Naive thymus-derived CD4-positive, alpha-beta T cell (primary cell): Measurements from ENCODE around the gene METTL14. TPM values are rescaled to one million over a fixed set of nuclear protein-coding genes. Genes with fewer than 3 reads are reported as not detected.
A peak's percentile ranks its signal among the peaks of the same experiment; 100 is the strongest.

Experiments
- ATAC-seq: fragments of 150-1000 bp; cut with Tn5 transposase; 2 replicates; pipeline ENCODE4 v1.10.0; 2021; ENCODE audit warnings: mild to moderate bottlenecking, moderate library complexity
- CTCF ChIA-PET: fragments of 350-600 bp; sonication (Branson Sonifier 250); formaldehyde crosslinking; loops from one replicate; lab custom pipeline; 2021; ENCODE audit warnings: antibody characterized with exemption; lab: Charles Lee
- POLR2A ChIA-PET: fragments of 350-600 bp; sonication (Branson Sonifier 250); formaldehyde crosslinking; loops from one replicate; lab custom pipeline; 2021; ENCODE audit warnings: antibody characterized with exemption, inconsistent platforms; lab: Charles Lee
- DNase-seq, 9 donors: peaks; one replicate each; pipeline versions ENCODE4 v3.0.0 to v3.0.0-alpha.2; 2020 to 2022; ENCODE audit warnings: mixed read lengths in 1 of 9
- H3K27ac ChIP-seq: one replicate; pipeline ENCODE4 v1.7.0; 2013; ENCODE audit warnings: mild to moderate bottlenecking, low read depth, low read length, moderate library complexity
- H3K27me3 ChIP-seq, 2 donors: one replicate each; pipeline ENCODE4 v1.7.0; 2013; ENCODE audit warnings: low read length in 2 of 2, mild to moderate bottlenecking in 2 of 2, moderate library complexity in 2 of 2; ENCODE audit not compliant: control insufficient read depth in 2 of 2, insufficient read depth in 2 of 2
- H3K36me3 ChIP-seq, 3 experiments: 1 replicate in 2 of 3; 2 replicates in 1 of 3; pipeline ENCODE4 v1.7.0; 2013; ENCODE audit warnings: low read length in 3 of 3, mild to moderate bottlenecking in 3 of 3, moderate library complexity in 1 of 3; ENCODE audit not compliant: insufficient read depth in 3 of 3, control insufficient read depth in 2 of 3
- H3K4me1 ChIP-seq, 2 donors: one replicate each; pipeline ENCODE4 v1.7.0; 2013; ENCODE audit warnings: low read length in 2 of 2, mild to moderate bottlenecking in 2 of 2, moderate library complexity in 1 of 2; ENCODE audit not compliant: control insufficient read depth in 2 of 2, insufficient read depth in 2 of 2
- H3K4me3 ChIP-seq: 2 replicates; pipeline ENCODE4 v1.7.0; 2013; ENCODE audit warnings: mild to moderate bottlenecking, low read length
- H3K9me3 ChIP-seq, 3 experiments: 1 replicate in 2 of 3; 2 replicates in 1 of 3; pipeline ENCODE4 v1.7.0; 2013; ENCODE audit warnings: low read length in 3 of 3; ENCODE audit not compliant: control insufficient read depth in 2 of 3
- H3K27ac Mint-ChIP-seq, 9 donors: one replicate each; pipeline ENCODE4 v1.8.0; 2020 to 2022; ENCODE audit warnings: mixed read lengths in 9 of 9, mild to moderate bottlenecking in 8 of 9, moderate library complexity in 5 of 9, inconsistent platforms in 2 of 9
- H3K27me3 Mint-ChIP-seq, 5 donors: one replicate each; pipeline ENCODE4 v1.8.0; 2021 to 2022; ENCODE audit warnings: mixed read lengths in 5 of 5, mild to moderate bottlenecking in 1 of 5
- H3K36me3 Mint-ChIP-seq, 5 donors: one replicate each; pipeline ENCODE4 v1.8.0; 2020 to 2022; ENCODE audit warnings: mixed read lengths in 5 of 5, mild to moderate bottlenecking in 3 of 5, inconsistent platforms in 1 of 5
- H3K4me1 Mint-ChIP-seq, 7 donors: one replicate each; pipeline ENCODE4 v1.8.0; 2020 to 2022; ENCODE audit warnings: mixed read lengths in 7 of 7, mild to moderate bottlenecking in 3 of 7, inconsistent platforms in 1 of 7
- H3K4me3 Mint-ChIP-seq, 10 donors: one replicate each; pipeline ENCODE4 v1.8.0; 2020 to 2022; ENCODE audit warnings: mild to moderate bottlenecking in 10 of 10, mixed read lengths in 10 of 10, moderate library complexity in 6 of 10, inconsistent platforms in 2 of 10
- H3K9me3 Mint-ChIP-seq, 11 donors: one replicate each; pipeline ENCODE4 v1.8.0; 2020 to 2022; ENCODE audit warnings: mixed read lengths in 11 of 11, mild to moderate bottlenecking in 4 of 11, inconsistent platforms in 1 of 11, moderate library complexity in 1 of 11
- intact Hi-C, 2 donors: fragments of 100-400 bp; cut with micrococcal nuclease; formaldehyde crosslinking; loops; one replicate each; pipeline ENCODE4 v1.15.1; 2023
- polyA plus RNA-seq, 2 donors: library from polyadenylated mRNA; unstranded; fragments of 300-500 nt; fragmentation: Illumina TruSeq; gene quantifications; one replicate each; pipeline ENCODE4 v1.2.3, GENCODE V29; 2021
- total RNA-seq, 6 experiments: library from RNA in 5 of 6; stranded (reverse) in 5 of 6; gene quantifications; 1 replicate in 5 of 6; 2 replicates in 1 of 6; pipeline ENCODE4 v1.2.3 and lab custom pipeline; 2021 to 2026

Gene METTL14
- total and polyA plus RNA-seq, 7 experiments from 2014 or later: 32.7 to 64.8 (median 48.3) TPM

- intact Hi-C loops: loop anchor here in 1 of 2 donors (5.0 kb wide), 1 partner anchor 43 kb away; the partner anchor contains the start of gene METTL14
- peak overlapping the region in 2 of 10 donors; percentile 37 to 53 for H3K4me3 Mint-ChIP-seq
- H3K4me1 ChIP-seq: peaks cover 0 to 13% of the 10 kb centered on the region in 2 donors
- no peak overlapping the region for H3K27ac ChIP-seq
- CTCF ChIA-PET: interaction anchor here (1.0 kb wide), 1 partner anchor 11 kb away, joined by 4 read pairs; no protein-coding TSS in a partner anchor
- no peaks in the 10 kb centered on the region for H3K9me3 ChIP-seq
- H3K27me3 Mint-ChIP-seq: no peaks in the 10 kb centered on the region
- peak overlapping the region in 6 of 9 donors; percentile 32 to 89 (median 74) for H3K27ac Mint-ChIP-seq
- no peaks in the 10 kb centered on the region for H3K27me3 ChIP-seq
- peaks cover 12 to 33% (median 20%) of the 10 kb centered on the region in 5 donors for H3K36me3 Mint-ChIP-seq
- H3K4me1 Mint-ChIP-seq: peaks cover 0 to 26% (median 17%) of the 10 kb centered on the region in 7 donors
- POLR2A ChIA-PET: interaction anchor here (0.7 kb wide), 1 partner anchor 11 kb away, joined by 3 read pairs; no protein-coding TSS in a partner anchor
- H3K36me3 ChIP-seq: peaks cover 0 to 8% (median 6%) of the 10 kb centered on the region in 3 experiments
- no peak overlapping the region for H3K4me3 ChIP-seq
- no peaks in the 10 kb centered on the region for H3K9me3 Mint-ChIP-seq
- DNase-seq: no peak
- no peak for ATAC-seq
These were observed 45.5 kb downstream of the METTL14 start for GRCh38 chr4:118730683-118731082.

DNA sequence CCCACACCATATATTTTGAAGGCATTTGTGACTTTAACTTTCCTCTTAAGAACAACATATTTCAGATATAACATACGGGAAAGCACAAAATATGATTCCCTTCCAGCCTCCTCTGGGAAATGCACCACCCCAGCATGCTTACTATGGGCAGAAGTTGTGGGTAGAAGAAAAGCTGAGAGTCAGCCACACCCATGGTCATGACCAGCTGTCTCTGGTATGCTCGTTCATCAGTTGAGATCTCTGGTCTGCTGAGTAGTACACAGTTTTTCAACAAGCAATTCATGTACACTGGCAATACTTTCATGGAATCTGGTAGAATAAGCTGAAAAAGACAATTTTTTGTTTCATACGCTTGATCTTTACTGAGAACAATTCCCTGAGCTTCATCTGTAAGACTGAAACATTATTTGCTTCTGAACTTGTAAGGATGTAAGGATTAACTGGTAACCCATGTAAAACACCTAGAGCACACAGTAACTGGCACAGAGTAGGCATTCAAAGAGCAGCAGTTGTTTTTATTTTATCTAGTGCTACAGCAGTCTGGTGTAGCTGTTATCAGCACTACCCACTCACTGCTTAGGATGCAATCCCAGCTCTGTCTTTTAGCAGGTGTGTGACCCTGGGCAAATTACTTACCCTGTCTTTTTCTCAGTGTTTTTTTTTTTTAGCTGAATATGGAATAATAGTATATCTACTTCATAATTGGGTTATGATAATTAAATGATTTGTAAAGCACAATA lies 47.6 kb downstream of the METTL14 start:
- Mint-ChIP-seq H3K4me1 (peaks cover 0 to 25% (median 17%) of the 10 kb centered on the region in 7 donors), H3K9me3 (no peaks in the 10 kb centered on the region), H3K36me3 (peaks cover 2 to 28% (median 11%) of the 10 kb centered on the region in 5 donors), H3K27me3 (no peaks in the 10 kb centered on the region), H3K27ac (peak overlapping the region in 5 of 9 donors; percentile 45 to 68 (median 51)), H3K4me3 (no peak overlapping the region)
- intact Hi-C loops: loop anchor here in 1 of 2 donors (5.0 kb wide), 1 partner anchor 45 kb away; the partner anchor contains the start of gene METTL14
- no peak overlapping the region for H3K27ac ChIP-seq
- H3K36me3 ChIP-seq: peaks cover 0 to 11% (median 9%) of the 10 kb centered on the region in 3 experiments
- CTCF ChIA-PET: no interaction called here
- POLR2A ChIA-PET: no interaction called here
- DNase-seq (no peak), ATAC-seq (no peak)
- H3K4me1 ChIP-seq: peaks cover 0 to 13% of the 10 kb centered on the region in 2 donors
- H3K27me3 ChIP-seq: no peaks in the 10 kb centered on the region
- H3K4me3 ChIP-seq: no peak overlapping the region
- no peaks in the 10 kb centered on the region for H3K9me3 ChIP-seq

DNA sequence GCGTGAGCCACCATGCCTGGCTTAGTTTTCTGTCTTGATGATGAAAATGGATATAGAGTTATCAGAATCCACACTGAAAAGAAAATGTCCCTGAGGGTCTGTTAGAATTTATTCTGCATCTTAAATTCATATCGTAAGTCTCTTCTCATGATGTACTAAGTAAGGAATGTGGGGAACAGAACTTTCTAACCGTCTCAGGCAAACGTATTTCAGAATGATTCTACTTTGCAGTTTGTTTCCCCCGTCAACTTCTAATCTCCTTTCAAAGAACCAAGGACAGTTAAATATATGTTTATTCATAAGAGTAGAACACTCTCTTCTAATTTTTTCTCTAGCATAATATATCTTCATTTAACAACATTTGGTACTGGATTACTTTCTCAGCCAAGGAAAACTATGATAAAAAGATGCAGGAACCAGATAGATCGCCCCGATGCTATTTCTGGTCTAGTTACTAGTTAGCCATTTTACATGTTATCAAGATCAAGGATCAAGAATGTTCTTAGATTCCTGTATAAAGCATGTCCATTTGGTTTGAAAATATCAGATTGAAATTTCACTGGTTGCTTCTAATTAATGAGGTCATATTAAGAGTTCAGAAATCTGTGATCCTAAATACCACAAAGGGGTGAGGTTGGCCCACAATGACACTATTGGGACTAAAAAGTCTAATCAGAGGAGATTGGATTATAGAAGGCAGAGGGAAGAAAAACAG lies 49.5 kb downstream of the METTL14 start:
- H3K4me3 ChIP-seq: no peak overlapping the region
- H3K4me3 Mint-ChIP-seq: no peak overlapping the region
- H3K36me3 Mint-ChIP-seq: peaks cover 0 to 43% (median 19%) of the 10 kb centered on the region in 5 donors
- H3K9me3 ChIP-seq: no peaks in the 10 kb centered on the region
- ChIA-PET CTCF (no interaction called here), POLR2A (no interaction called here)
- intact Hi-C loops: loop anchor here in 1 of 2 donors (5.0 kb wide), 1 partner anchor 47 kb away; the partner anchor contains the start of gene METTL14
- H3K9me3 Mint-ChIP-seq: no peaks in the 10 kb centered on the region
- ATAC-seq: no peak
- H3K27me3 Mint-ChIP-seq: no peaks in the 10 kb centered on the region
- H3K4me1 Mint-ChIP-seq: peaks cover 0 to 21% (median 13%) of the 10 kb centered on the region in 7 donors
- peaks cover 0 to 25% (median 11%) of the 10 kb centered on the region in 3 experiments for H3K36me3 ChIP-seq
- peak overlapping the region in 1 of 9 donors; percentile 34 for H3K27ac Mint-ChIP-seq
- H3K27ac ChIP-seq: no peak overlapping the region
- H3K27me3 ChIP-seq: no peaks in the 10 kb centered on the region
- DNase-seq: no peak
- H3K4me1 ChIP-seq: peaks cover 0 to 8% of the 10 kb centered on the region in 2 donors

DNA sequence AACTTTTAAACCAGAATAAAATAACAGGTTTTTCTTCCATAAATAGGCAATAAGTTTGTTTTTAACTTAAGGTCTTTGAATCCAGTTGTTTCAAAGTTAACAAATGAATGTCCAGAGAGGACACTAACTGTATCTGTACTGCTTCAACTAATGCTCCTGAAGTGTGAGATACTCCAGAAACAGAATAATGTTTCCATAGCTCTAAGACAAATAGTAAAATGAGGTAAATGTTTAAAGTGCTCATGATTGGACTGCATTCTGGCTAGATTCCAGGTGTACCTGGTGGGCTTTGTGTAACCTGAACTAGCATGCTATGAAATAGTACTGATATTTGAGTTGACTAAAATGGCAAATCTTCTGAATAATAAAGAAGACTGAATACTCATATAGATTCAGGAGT lies 51.7 kb downstream of the METTL14 start:
- Mint-ChIP-seq H3K4me3 (no peak overlapping the region), H3K27ac (no peak overlapping the region), H3K27me3 (no peaks in the 10 kb centered on the region), H3K9me3 (no peaks in the 10 kb centered on the region), H3K4me1 (no peaks in the 10 kb centered on the region), H3K36me3 (peaks cover 0 to 45% (median 27%) of the 10 kb centered on the region in 5 donors)
- CTCF ChIA-PET: no interaction called here
- POLR2A ChIA-PET: no interaction called here
- Histone ChIP-seq H3K4me1 (no peaks in the 10 kb centered on the region), H3K36me3 (peaks cover 0 to 34% (median 11%) of the 10 kb centered on the region in 3 experiments), H3K9me3 (no peaks in the 10 kb centered on the region), H3K27me3 (no peaks in the 10 kb centered on the region), H3K4me3 (no peak overlapping the region), H3K27ac (no peak overlapping the region)
- ATAC-seq: no peak
- no peak for DNase-seq
- intact Hi-C loops: no loop called here

DNA sequence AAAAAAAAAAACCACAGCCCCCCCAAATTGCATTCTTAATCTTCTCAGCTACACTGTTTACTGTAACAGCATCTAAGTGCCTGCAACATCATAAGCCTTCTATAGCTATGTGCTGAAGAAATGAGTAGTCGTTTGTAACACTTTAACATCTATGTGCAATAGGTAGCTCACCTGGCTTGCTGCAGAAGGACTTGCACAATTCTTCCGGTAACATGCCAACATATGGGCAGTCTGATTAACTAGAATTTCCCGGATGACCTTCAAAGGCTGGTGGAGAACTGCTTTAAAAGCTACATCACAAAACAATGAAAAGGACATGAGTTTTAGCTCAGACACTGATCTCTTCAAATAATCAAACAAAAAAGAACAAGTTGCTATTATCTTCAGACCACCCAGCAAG lies 52.9 kb downstream of the METTL14 start:
- no peaks in the 10 kb centered on the region for H3K9me3 Mint-ChIP-seq

GRCh38 chr4:118739022-118739713 lies 54.0 kb downstream of the METTL14 start:
- no peaks in the 10 kb centered on the region for H3K4me1 Mint-ChIP-seq
- no peak overlapping the region for H3K27ac Mint-ChIP-seq
- CTCF ChIA-PET: interaction anchor here (0.9 kb wide), 1 partner anchor 44 kb away, joined by 3 read pairs; no protein-coding TSS in a partner anchor

More for the DNA sequence above, 52.9 kb downstream of the METTL14 start:
- no peak for DNase-seq
- H3K4me1 ChIP-seq: no peaks in the 10 kb centered on the region
- Mint-ChIP-seq H3K36me3 (peaks cover 0 to 45% (median 27%) of the 10 kb centered on the region in 5 donors), H3K4me1 (no peaks in the 10 kb centered on the region), H3K4me3 (no peak overlapping the region), H3K27ac (no peak overlapping the region), H3K27me3 (no peaks in the 10 kb centered on the region)
- no peaks in the 10 kb centered on the region for H3K27me3 ChIP-seq
- H3K27ac ChIP-seq: no peak overlapping the region
- H3K9me3 ChIP-seq: no peaks in the 10 kb centered on the region
- intact Hi-C loops: no loop called here
- POLR2A ChIA-PET: no interaction called here
- no peak for ATAC-seq
- peaks cover 0 to 34% (median 5%) of the 10 kb centered on the region in 3 experiments for H3K36me3 ChIP-seq
- no peak overlapping the region for H3K4me3 ChIP-seq
- CTCF ChIA-PET: no interaction called here

More at GRCh38 chr4:118739022-118739713, 54.0 kb downstream of the METTL14 start:
- ATAC-seq (no peak), DNase-seq (no peak)
- no peaks in the 10 kb centered on the region for H3K9me3 ChIP-seq
- H3K4me3 ChIP-seq: no peak overlapping the region
- intact Hi-C loops: no loop called here
- POLR2A ChIA-PET: interaction anchor here (0.6 kb wide), 1 partner anchor 18 kb away, joined by 3 read pairs; no protein-coding TSS in a partner anchor
- no peaks in the 10 kb centered on the region for H3K27me3 ChIP-seq
- H3K27ac ChIP-seq: no peak overlapping the region
- Mint-ChIP-seq H3K9me3 (no peaks in the 10 kb centered on the region), H3K4me3 (no peak overlapping the region), H3K36me3 (peaks cover 6 to 46% (median 34%) of the 10 kb centered on the region in 5 donors), H3K27me3 (no peaks in the 10 kb centered on the region)
- peaks cover 0 to 42% (median 5%) of the 10 kb centered on the region in 3 experiments for H3K36me3 ChIP-seq
- H3K4me1 ChIP-seq: no peaks in the 10 kb centered on the region
